Liver (tissue), 9 donors: ENCODE measurements around the gene CTSH. TPM values are rescaled to one million over a fixed set of nuclear protein-coding genes. Genes with fewer than 3 reads are reported as not detected.

ENCODE experiments used
- DNase-seq: peaks from one replicate; pipeline ENCODE4 v3.0.0-alpha.2; 2017; ENCODE audit warnings: low spot score
- H3K27ac ChIP-seq, 2 donors: one replicate each; pipeline ENCODE4 v1.7.0; 2013; ENCODE audit warnings: inconsistent platforms in 2 of 2, low read length in 2 of 2, control low read depth in 1 of 2, low read depth in 1 of 2, mild to moderate bottlenecking in 1 of 2
- H3K27me3 ChIP-seq, 4 donors: one replicate each; pipeline versions ENCODE4 v1.6.1 to v1.7.0; 2013; ENCODE audit warnings: low read length in 3 of 4, inconsistent platforms in 1 of 4, mild to moderate bottlenecking in 1 of 4, moderate library complexity in 1 of 4; ENCODE audit not compliant: control insufficient read depth in 4 of 4, insufficient read depth in 4 of 4
- H3K36me3 ChIP-seq, 4 donors: one replicate each; pipeline versions ENCODE4 v1.6.1 to v1.7.0; 2013; ENCODE audit warnings: low read length in 3 of 4, mild to moderate bottlenecking in 3 of 4, low read depth in 1 of 4, moderate library complexity in 1 of 4; ENCODE audit not compliant: control insufficient read depth in 4 of 4, insufficient read depth in 3 of 4
- H3K4me1 ChIP-seq, 4 donors: one replicate each; pipeline versions ENCODE4 v1.6.1 to v1.7.0; 2013; ENCODE audit warnings: low read length in 3 of 4, mild to moderate bottlenecking in 3 of 4, moderate library complexity in 1 of 4; ENCODE audit not compliant: control insufficient read depth in 4 of 4, insufficient read depth in 4 of 4
- H3K4me3 ChIP-seq, 3 donors: one replicate each; pipeline versions ENCODE4 v1.6.1 to v1.7.0; 2013; ENCODE audit warnings: low read length in 3 of 3, control low read depth in 1 of 3, low read depth in 1 of 3, mild to moderate bottlenecking in 1 of 3
- H3K9ac ChIP-seq, 2 donors: one replicate each; pipeline ENCODE4 v1.7.0; 2013; ENCODE audit warnings: low read length in 2 of 2, mild to moderate bottlenecking in 2 of 2, moderate library complexity in 2 of 2, control low read depth in 1 of 2, low read depth in 1 of 2
- H3K9me3 ChIP-seq, 4 donors: one replicate each; pipeline versions ENCODE4 v1.6.1 to v1.7.0; 2013; ENCODE audit warnings: low read length in 3 of 4; ENCODE audit not compliant: control insufficient read depth in 4 of 4
- ATF3 ChIP-seq: IDR thresholded peaks from 2 replicates; pipeline ENCODE4 v1.6.1; 2016; ENCODE audit warnings: antibody characterized with exemption
- CTCF ChIP-seq: fragments of 150-350 bp; IDR thresholded peaks from 2 replicates; pipeline ENCODE4 v1.5.1; 2017; ENCODE audit warnings: improper control_type of control experiment, low read depth, low read length; ENCODE audit not compliant: missing input control
- EGR1 ChIP-seq, 2 donors: IDR thresholded peaks; 2 replicates each; pipeline ENCODE4 v1.6.1; 2016 to 2018; ENCODE audit warnings: antibody characterized with exemption in 2 of 2, low read depth in 2 of 2
- FOXA1 ChIP-seq: IDR thresholded peaks from 2 replicates; pipeline ENCODE4 v1.6.1; 2016; ENCODE audit warnings: antibody characterized with exemption
- FOXA2 ChIP-seq: IDR thresholded peaks from 2 replicates; pipeline ENCODE4 v1.6.1; 2016; ENCODE audit warnings: antibody characterized with exemption
- GABPA ChIP-seq, 2 donors: IDR thresholded peaks in 1 of 2; conservative IDR thresholded peaks in 1 of 2; 2 replicates each; pipeline ENCODE4 v1.6.1; 2016; ENCODE audit warnings: antibody characterized with exemption in 2 of 2, mild to moderate bottlenecking in 1 of 2, moderate library complexity in 1 of 2
- HNF4A ChIP-seq, 2 donors: conservative IDR thresholded peaks; 2 replicates each; pipeline ENCODE4 v1.6.1; 2016; ENCODE audit warnings: antibody characterized with exemption in 2 of 2, mild to moderate bottlenecking in 2 of 2
- HNF4G ChIP-seq: IDR thresholded peaks from 2 replicates; pipeline ENCODE4 v1.6.1; 2016; ENCODE audit warnings: antibody characterized with exemption
- JUND ChIP-seq, 2 donors: IDR thresholded peaks; 2 replicates each; pipeline ENCODE4 v1.6.1; 2016; ENCODE audit warnings: antibody characterized with exemption in 2 of 2
- MAX ChIP-seq: IDR thresholded peaks from 2 replicates; pipeline ENCODE4 v1.6.1; 2016; ENCODE audit warnings: antibody characterized with exemption
- NR2F2 ChIP-seq: IDR thresholded peaks from 2 replicates; pipeline ENCODE4 v1.6.1; 2016; ENCODE audit warnings: antibody characterized with exemption
- RAD21 ChIP-seq, 2 donors: IDR thresholded peaks; 2 replicates each; pipeline ENCODE4 v1.6.1; 2016; ENCODE audit warnings: antibody characterized with exemption in 2 of 2, mild to moderate bottlenecking in 2 of 2
- REST ChIP-seq: IDR thresholded peaks from 2 replicates; pipeline ENCODE4 v1.6.1; 2016; ENCODE audit warnings: antibody characterized with exemption, mild to moderate bottlenecking
- RXRA ChIP-seq, 2 donors: IDR thresholded peaks; 2 replicates each; pipeline ENCODE4 v1.6.1; 2017 to 2018; ENCODE audit warnings: antibody characterized with exemption in 2 of 2, mild to moderate bottlenecking in 1 of 2
- SP1 ChIP-seq: IDR thresholded peaks from 2 replicates; pipeline ENCODE4 v1.6.1; 2018; ENCODE audit warnings: antibody characterized with exemption, mild to moderate bottlenecking
- TAF1 ChIP-seq: conservative IDR thresholded peaks from 2 replicates; pipeline ENCODE4 v1.6.1; 2016; ENCODE audit warnings: antibody characterized with exemption, mild to moderate bottlenecking
- YY1 ChIP-seq: IDR thresholded peaks from 2 replicates; pipeline ENCODE4 v1.6.1; 2016; ENCODE audit warnings: antibody characterized with exemption, mild to moderate bottlenecking
- ZBTB33 ChIP-seq: IDR thresholded peaks from 2 replicates; pipeline ENCODE4 v1.6.1; 2016; ENCODE audit warnings: antibody characterized with exemption
- WGBS: extraction: QIAGEN DNeasy Blood & Tissue Kit; methylation state at CpG from one replicate; pipeline ENCODE4 v1.1.7; 2013; 5-methylcytosine and 5-hydroxymethylcytosine counted together
- polyA plus RNA-seq, 2 donors: library from polyadenylated mRNA; stranded (reverse) in 1 of 2; unstranded in 1 of 2; fragments of 200-250 nt in 1 of 2; fragments of >200 nt in 1 of 2; fragmentation: Nextera tagmentation in 1 of 2; extraction: Ambion mirVana in 1 of 2; gene quantifications; one replicate each; pipeline versions ENCODE4 v1.2.1 to v1.2.3, GENCODE V29; 2013 to 2015
- total RNA-seq, 2 donors: library from RNA; depleted of rRNA; stranded (reverse); fragments of >200 nt; gene quantifications; one replicate each; pipeline ENCODE4 v1.2.3, GENCODE V29; 2014
- donor health status: healthy.
- donor health status: healthy.
- donor health status: healthy.
- donor health status: healthy.
- donor health status: healthy.

CTSH gene
- total and polyA plus RNA-seq, 4 donors, result 46.3 to 162 (median 95.8) TPM

- DNase-seq, result no peak
- TF ChIP-seq HNF4G (no peak), TAF1 (no peak), GABPA (IDR thresholded peaks at IDR 0.05 in 1 of 2, conservative IDR thresholded peaks at IDR 0.05 in 1 of 2) (no peak), FOXA2 (no peak), FOXA1 (no peak), NR2F2 (no peak), RAD21 (IDR thresholded peaks at IDR 0.05) (no peak), SP1 (no peak), ZBTB33 (no peak), ATF3 (no peak), CTCF (no peak)
- H3K9ac ChIP-seq, result no peak overlapping the region
- H3K4me3 ChIP-seq, result no peak overlapping the region
- H3K9me3 ChIP-seq, result no peaks in the 10 kb centered on the region
- H3K4me1 ChIP-seq, result peaks cover 6 to 23% (median 15%) of the 10 kb centered on the region in 4 donors
- H3K27me3 ChIP-seq, result no peaks in the 10 kb centered on the region
- H3K27ac ChIP-seq, result no peak overlapping the region
- WGBS, result 63% methylated on average over 3 of the region's 3 CpGs
- H3K36me3 ChIP-seq, result peaks cover 4 to 34% (median 19%) of the 10 kb centered on the region in 4 donors
Observed at GRCh38 chr15:78909160-78909695, 35.6 kb downstream of the CTSH start.

- no peaks in the 10 kb centered on the region for H3K9me3 ChIP-seq
- TF ChIP-seq HNF4G (no peak), FOXA2 (no peak), RXRA (IDR thresholded peaks at IDR 0.05) (no peak), FOXA1 (no peak), HNF4A (conservative IDR thresholded peaks at IDR 0.05) (no peak), MAX (no peak), RAD21 (IDR thresholded peaks at IDR 0.05) (peak in 1 of 2 donors; percentile 6), REST (no peak), ATF3 (no peak), CTCF (peak; percentile 7), ZBTB33 (no peak), NR2F2 (no peak), SP1 (no peak), EGR1 (IDR thresholded peaks at IDR 0.05; ENCODE audit: low read depth in 2 of 2) (no peak), TAF1 (no peak), YY1 (no peak), JUND (IDR thresholded peaks at IDR 0.05) (no peak)
- H3K27ac ChIP-seq, result no peak overlapping the region
- DNase-seq, result no peak
- H3K9ac ChIP-seq, result no peak overlapping the region
- 56% methylated on average over 3 of the region's 3 CpGs for WGBS
- H3K36me3 ChIP-seq, result peaks cover 4 to 39% (median 27%) of the 10 kb centered on the region in 4 donors
- H3K4me3 ChIP-seq, result no peak overlapping the region
- peaks cover 6 to 16% (median 11%) of the 10 kb centered on the region in 4 donors for H3K4me1 ChIP-seq
- no peaks in the 10 kb centered on the region for H3K27me3 ChIP-seq
Observed at GRCh38 chr15:78907577-78907976, 37.3 kb downstream of the CTSH start.
